Activated T-cell treated with anti-CD3 and anti-CD28 coated beads, Interleukin-2, amount 50 U/mL, for 4 hours (primary cell): Measurements from ENCODE around the gene CKMT1A. TPM values are rescaled to one million over a fixed set of nuclear protein-coding genes. Genes with fewer than 3 reads are reported as not detected.
"Not testable (repeated sequence)": the region's sequence is repeated elsewhere in the genome, so short reads cannot be mapped to it uniquely, and the experiment has no call there.

Experiments used
- ATAC-seq, 2 donors: fragments of 200-7000 bp; cut with Tn5 transposase; one replicate each; pipeline ENCODE4 v1.10.0; 2021
- DNase-seq: peaks from one replicate; pipeline ENCODE4 v3.0.0-alpha.2; 2020
- H3K27me3 Mint-ChIP-seq: one replicate; pipeline ENCODE4 v1.8.0; 2021; ENCODE audit warnings: low read depth, mixed read lengths
- H3K36me3 Mint-ChIP-seq: one replicate; pipeline ENCODE4 v1.8.0; 2022; ENCODE audit warnings: mixed read lengths; ENCODE audit not compliant: insufficient read depth
- H3K4me1 Mint-ChIP-seq: one replicate; pipeline ENCODE4 v1.8.0; 2021; ENCODE audit warnings: low read depth, mixed read lengths
- H3K4me3 Mint-ChIP-seq: one replicate; pipeline ENCODE4 v1.8.0; 2021; ENCODE audit warnings: mild to moderate bottlenecking, moderate library complexity, mixed read lengths
- H3K9me3 Mint-ChIP-seq: one replicate; pipeline ENCODE4 v1.8.0; 2021; ENCODE audit warnings: mixed read lengths
- total RNA-seq, 3 donors: library from RNA; stranded (reverse); gene quantifications; one replicate each; pipeline ENCODE4 v1.2.1, GENCODE V29; 2021

CKMT1A gene
- not detected for total RNA-seq

- H3K36me3 Mint-ChIP-seq, H3K4me3 Mint-ChIP-seq, DNase-seq, H3K4me1 Mint-ChIP-seq, H3K9me3 Mint-ChIP-seq: not testable (repeated sequence)
- peak; percentile 58 to 59 for ATAC-seq
- H3K27me3 Mint-ChIP-seq = peaks cover 13% of the 10 kb centered on the region
Measured at GRCh38 chr15:43693148-43694022, at the start of gene CKMT1A. CKMT1A (plus strand) TSS chr15:43693859; CDS start chr15:43694051, 192 bp downstream.

DNA sequence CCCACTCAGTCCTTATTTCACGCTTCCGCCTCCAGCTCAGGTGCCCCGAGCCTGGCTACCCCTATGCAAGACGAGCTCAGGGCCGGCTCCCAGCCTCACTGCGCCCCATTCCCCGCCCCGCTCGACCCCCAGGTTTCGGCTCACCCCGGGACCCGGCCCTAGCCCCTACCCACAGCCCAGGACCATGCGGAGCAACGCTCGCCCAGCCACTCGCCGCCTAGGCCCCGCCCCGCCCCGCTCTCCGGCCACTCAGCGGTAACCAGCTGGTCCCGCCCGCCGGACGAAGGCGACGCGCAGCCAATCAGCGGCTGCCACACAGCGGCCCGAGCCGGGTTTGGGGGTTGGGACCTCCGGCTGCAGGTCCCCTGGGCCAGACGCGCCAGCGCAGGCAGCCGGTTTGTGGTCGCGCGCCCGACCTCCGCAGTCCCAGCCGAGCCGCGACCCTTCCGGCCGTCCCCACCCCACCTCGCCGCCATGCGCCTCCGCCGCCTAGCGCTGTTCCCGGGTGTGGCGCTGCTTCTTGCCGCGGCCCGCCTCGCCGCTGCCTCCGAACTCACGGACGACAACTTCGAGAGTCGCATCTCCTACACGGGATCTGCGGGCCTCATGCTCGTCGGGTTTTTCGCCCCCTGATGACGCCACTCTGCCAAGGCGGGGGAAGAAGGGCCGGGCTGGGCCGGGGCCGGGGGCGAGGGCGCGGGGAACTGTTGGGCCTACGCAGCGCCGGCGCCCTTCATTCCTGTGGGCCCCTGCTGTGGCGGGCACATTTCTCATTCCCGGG is 44.8 kb upstream of the CKMT1A start, which contains the start of gene CATSPER2:
CATSPER2 (minus strand) TSS at position 196 of the 781 bp plus-strand sequence. CDS start 783 bp downstream, outside the sequence.
- Mint-ChIP-seq H3K27me3 (no peaks in the 10 kb centered on the region), H3K4me3 (no peak within 1 kb of the TSS), H3K36me3 (peaks cover 12% of the 10 kb centered on the region), H3K9me3 (no peaks in the 10 kb centered on the region), H3K4me1 (no peaks in the 10 kb centered on the region)
- ATAC-seq = no peak
- no peak for DNase-seq

GRCh38 chr15:43649430-43649926 is 44.2 kb upstream of the CKMT1A start:
- not testable (repeated sequence) for H3K4me3 Mint-ChIP-seq, DNase-seq, H3K27me3 Mint-ChIP-seq, H3K9me3 Mint-ChIP-seq, ATAC-seq, H3K4me1 Mint-ChIP-seq
- peaks cover 13% of the 10 kb centered on the region for H3K36me3 Mint-ChIP-seq

GRCh38 chr15:43659727-43660126 is 33.9 kb upstream of the CKMT1A start:
- H3K4me1 Mint-ChIP-seq, DNase-seq, H3K4me3 Mint-ChIP-seq, ATAC-seq, H3K9me3 Mint-ChIP-seq, H3K27me3 Mint-ChIP-seq: not testable (repeated sequence)
- peaks cover 11% of the 10 kb centered on the region for H3K36me3 Mint-ChIP-seq

DNA sequence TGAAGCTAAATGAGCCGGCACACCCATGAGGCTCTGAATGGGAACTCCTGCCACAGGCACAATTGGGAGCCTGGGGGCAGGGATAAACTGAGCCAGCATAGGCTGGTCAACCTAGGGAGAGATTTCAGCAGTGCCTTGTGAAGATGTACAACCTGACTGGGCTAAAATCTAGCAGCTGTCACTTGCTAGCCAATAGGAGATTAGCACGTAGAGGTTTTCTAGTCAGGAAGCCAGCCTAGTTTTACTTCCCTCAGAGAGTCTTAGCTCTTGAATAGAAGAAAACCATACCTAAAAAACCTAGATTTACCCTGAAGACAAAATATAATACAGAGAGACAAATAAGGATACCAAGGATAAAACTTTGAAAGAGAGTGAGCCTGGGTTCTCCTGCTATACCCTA is 31.4 kb upstream of the CKMT1A start:
- H3K4me3 Mint-ChIP-seq, H3K27me3 Mint-ChIP-seq, DNase-seq, H3K4me1 Mint-ChIP-seq, H3K9me3 Mint-ChIP-seq, ATAC-seq, H3K36me3 Mint-ChIP-seq: not testable (repeated sequence)

DNA sequence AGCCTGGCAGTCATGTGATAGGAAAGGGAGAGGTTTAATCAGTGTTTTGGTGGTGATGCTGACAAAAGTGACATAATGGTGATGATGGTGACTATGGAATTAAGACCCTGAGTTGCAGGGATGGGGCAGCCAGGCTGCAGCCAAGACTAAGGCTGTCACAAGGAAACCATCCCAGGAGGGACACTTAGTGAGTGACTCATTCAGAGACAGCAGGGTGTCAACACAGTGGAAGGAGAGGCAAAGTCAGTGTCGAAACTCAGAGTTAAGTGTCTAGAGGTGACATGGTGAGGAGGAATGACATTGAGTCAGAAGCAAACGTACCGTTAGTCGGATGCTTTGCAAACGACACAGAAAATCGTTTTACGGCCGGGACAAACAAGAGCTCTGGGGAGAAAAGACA is 30.3 kb upstream of the CKMT1A start:
- ATAC-seq, H3K4me1 Mint-ChIP-seq, DNase-seq, H3K27me3 Mint-ChIP-seq, H3K36me3 Mint-ChIP-seq, H3K4me3 Mint-ChIP-seq, H3K9me3 Mint-ChIP-seq: not testable (repeated sequence)

- not testable (repeated sequence) for DNase-seq, H3K9me3 Mint-ChIP-seq, H3K4me3 Mint-ChIP-seq, ATAC-seq, H3K36me3 Mint-ChIP-seq, H3K27me3 Mint-ChIP-seq, H3K4me1 Mint-ChIP-seq
Measured at GRCh38 chr15:43666177-43666576, 27.5 kb upstream of the CKMT1A start.

GRCh38 chr15:43674175-43674574 is 19.5 kb upstream of the CKMT1A start:
- not testable (repeated sequence) for ATAC-seq, H3K36me3 Mint-ChIP-seq

DNA sequence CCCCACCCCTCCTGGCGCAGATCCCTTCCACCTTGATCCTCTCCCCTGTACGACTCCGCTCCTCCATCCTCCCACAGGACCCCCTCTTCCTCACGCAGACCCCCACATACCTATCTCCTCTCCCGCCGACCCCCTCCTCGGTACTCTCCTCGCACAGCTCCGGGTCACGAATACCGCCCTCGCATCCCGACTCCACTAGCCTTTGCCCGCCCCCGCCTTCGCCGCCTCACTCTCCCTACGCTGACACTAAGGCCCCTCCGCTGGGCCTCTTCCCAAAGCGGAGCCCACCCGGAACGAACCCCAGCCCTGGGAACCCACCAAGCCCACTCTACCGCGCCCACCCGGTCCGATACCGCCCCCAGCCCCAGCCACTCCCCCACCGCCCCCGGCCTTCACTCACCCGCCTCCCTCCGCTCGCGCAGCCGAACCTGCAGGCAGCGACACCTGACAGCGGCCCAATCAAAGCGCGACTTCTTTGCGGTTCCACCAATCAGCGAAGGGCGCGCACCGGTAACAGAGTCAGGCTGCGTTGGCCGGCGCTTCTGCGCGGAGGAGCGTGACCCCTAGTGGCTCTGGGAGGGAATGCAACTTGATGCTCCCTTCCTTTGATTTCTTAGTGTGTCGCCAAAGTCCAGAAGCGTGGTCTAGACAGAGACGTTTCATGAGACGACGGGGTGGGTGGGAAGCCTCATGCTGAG is 3.9 kb upstream of the CKMT1A start:
- H3K4me3 Mint-ChIP-seq, H3K4me1 Mint-ChIP-seq, H3K27me3 Mint-ChIP-seq, H3K36me3 Mint-ChIP-seq, H3K9me3 Mint-ChIP-seq, DNase-seq: not testable (repeated sequence)
- peak; percentile 98 for ATAC-seq

More at GRCh38 chr15:43674175-43674574, 19.5 kb upstream of the CKMT1A start:
- not testable (repeated sequence) for H3K27me3 Mint-ChIP-seq, H3K4me3 Mint-ChIP-seq, DNase-seq, H3K4me1 Mint-ChIP-seq, H3K9me3 Mint-ChIP-seq

GRCh38 chr15:43692679-43693078 is 980 bp upstream of the CKMT1A start:
- H3K36me3 Mint-ChIP-seq, ATAC-seq, DNase-seq, H3K9me3 Mint-ChIP-seq, H3K4me3 Mint-ChIP-seq, H3K4me1 Mint-ChIP-seq: not testable (repeated sequence)
- peaks cover 12% of the 10 kb centered on the region for H3K27me3 Mint-ChIP-seq

DNA sequence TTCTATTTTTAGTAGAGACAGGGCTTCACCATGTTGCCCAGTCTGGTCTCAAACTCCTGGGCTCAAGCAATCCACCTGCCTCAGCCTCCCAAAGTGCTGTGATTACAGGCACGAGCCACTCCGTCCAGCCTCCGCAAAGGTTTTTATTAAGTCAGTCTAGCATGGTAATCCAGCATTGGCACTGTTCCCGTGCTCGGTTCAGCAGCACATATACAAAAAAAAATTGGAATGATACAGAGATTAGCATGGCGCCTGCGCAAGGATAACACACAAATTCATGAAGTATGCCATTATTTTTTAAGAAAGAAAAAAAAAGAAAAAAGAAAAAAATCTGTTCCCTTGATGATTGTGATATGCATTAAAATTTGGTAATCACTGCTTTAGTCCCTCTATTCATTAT is 8.5 kb downstream of the CKMT1A start:
- H3K36me3 Mint-ChIP-seq = no peaks in the 10 kb centered on the region
- H3K9me3 Mint-ChIP-seq = no peaks in the 10 kb centered on the region
- ATAC-seq = no peak
- no peak overlapping the region for H3K4me3 Mint-ChIP-seq
- DNase-seq = no peak
- peaks cover 15% of the 10 kb centered on the region for H3K27me3 Mint-ChIP-seq
- no peaks in the 10 kb centered on the region for H3K4me1 Mint-ChIP-seq

DNA sequence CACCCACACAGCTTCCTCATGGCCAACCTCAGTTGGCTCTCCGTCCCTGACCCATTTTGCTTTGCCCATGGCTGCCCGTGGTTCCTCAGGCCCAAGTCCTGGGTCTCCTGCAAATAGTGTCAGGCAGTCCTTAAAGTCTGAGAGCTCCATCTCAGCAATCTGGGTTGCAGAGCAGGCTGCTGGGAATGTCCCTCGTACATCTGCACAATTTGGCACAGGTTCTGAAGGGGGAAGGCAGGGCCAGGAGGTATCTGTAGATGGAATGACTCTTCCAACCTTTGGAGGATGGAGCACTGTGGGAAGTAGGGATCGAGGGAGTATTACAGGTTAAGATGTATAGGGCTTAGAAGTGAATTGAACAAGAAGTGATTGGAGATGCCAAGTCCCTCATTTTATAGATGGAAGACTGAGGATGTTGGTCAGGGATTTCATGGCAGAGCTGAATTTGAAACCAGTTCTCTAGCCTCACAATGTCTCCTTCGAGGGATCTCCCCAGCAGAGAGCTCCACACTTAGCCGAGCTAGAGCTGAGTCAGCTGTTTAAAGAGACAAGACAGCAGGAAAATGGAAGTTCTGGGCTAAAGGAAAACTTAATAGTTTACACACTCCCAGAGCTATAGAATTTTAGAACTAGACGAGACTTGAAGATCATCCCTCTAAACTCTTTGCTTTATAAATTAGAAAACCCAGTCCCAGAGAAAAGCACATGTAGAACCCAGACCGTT is 9.2 kb downstream of the CKMT1A start:
- ATAC-seq (no peak), DNase-seq (no peak)
- H3K9me3 Mint-ChIP-seq = no peaks in the 10 kb centered on the region
- H3K4me3 Mint-ChIP-seq = no peak overlapping the region
- no peaks in the 10 kb centered on the region for H3K36me3 Mint-ChIP-seq
- no peaks in the 10 kb centered on the region for H3K4me1 Mint-ChIP-seq
- H3K27me3 Mint-ChIP-seq = peaks cover 10% of the 10 kb centered on the region

DNA sequence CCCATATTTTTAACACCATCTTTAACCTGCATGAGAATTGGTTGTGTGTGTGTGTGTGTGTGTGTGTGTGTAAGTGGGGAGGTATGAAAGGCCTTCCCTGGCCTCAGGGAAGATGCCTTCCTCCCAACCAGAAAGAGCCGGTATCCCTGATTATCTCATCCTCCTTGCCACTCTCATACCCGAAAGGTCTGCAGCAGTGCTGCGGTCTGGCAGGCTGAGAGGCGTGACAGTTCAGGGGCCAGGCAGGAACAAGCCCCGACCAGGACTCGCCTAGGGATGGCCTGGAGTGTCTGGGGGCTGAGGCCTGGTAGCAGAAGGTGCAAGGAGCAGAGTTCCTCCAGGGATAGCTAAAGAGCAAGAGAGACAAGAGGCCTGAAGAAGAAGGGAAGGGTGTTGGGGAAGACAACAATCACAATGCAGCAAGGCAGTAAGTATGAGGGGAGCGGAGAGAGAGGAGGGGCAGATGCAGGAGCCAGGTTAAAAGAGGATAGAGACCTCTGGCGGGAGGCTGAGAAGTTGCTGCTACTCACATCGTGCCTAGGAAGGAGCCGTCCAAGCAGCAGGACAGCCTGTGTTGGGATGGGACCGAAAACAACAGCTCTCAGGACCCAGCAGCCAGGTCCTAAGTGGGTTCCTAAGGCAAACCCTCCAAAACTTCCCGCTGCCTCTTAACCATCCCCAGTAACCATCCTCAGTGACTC is 16.9 kb downstream of the CKMT1A start:
- not testable (repeated sequence) for H3K27me3 Mint-ChIP-seq, H3K36me3 Mint-ChIP-seq, ATAC-seq, H3K9me3 Mint-ChIP-seq, DNase-seq, H3K4me3 Mint-ChIP-seq, H3K4me1 Mint-ChIP-seq
